Measurements from ENCODE around the gene ACTG2. TPM values are rescaled to one million over a fixed set of nuclear protein-coding genes. Genes with fewer than 3 reads are reported as not detected.
A peak's percentile ranks its signal among the peaks of the same experiment; 100 is the strongest.

Gene ACTG2
- total RNA-seq, 1 experiment from 2014 or later: not detected

GRCh38 chr2:73921581-73921980 lies 28.8 kb downstream of the ACTG2 start:
- Histone ChIP-seq H3K9ac (ENCODE audit: low read length) (no peak overlapping the region), H3K9me3 (ENCODE audit: low read length) (no peaks in the 10 kb centered on the region), H3K27ac (ENCODE audit: low read length) (no peak overlapping the region), H3K4me2 (ENCODE audit: low read depth, low read length, poor library complexity, severe bottlenecking) (no peak overlapping the region), H3K79me2 (ENCODE audit: low read length) (no peaks in the 10 kb centered on the region), H3K4me3 (ENCODE audit: low read length) (no peak overlapping the region), H2AFZ (ENCODE audit: low read length) (no peak overlapping the region), H3K36me3 (ENCODE audit: insufficient read depth, low read length) (no peaks in the 10 kb centered on the region), H3K9me2 (replicated peaks; ENCODE audit: insufficient read depth, low read length) (no peaks in the 10 kb centered on the region), H3K27me3 (ENCODE audit: low read length) (no peaks in the 10 kb centered on the region), H4K20me1 (ENCODE audit: insufficient read depth, low read depth, low read length) (no peaks in the 10 kb centered on the region), H3K4me1 (ENCODE audit: low read length) (peaks cover 25% of the 10 kb centered on the region)
- no peak for DNase-seq

GRCh38 chr2:73922681-73923080 lies 29.9 kb downstream of the ACTG2 start:
- H3K9ac ChIP-seq (ENCODE audit: low read length): no peak overlapping the region
- peaks cover 27% of the 10 kb centered on the region for H3K4me1 ChIP-seq (ENCODE audit: low read length)
- no peak overlapping the region for H3K4me2 ChIP-seq (ENCODE audit: low read depth, low read length, poor library complexity, severe bottlenecking)

GRCh38 chr2:73925033-73925704 lies 32.4 kb downstream of the ACTG2 start:
- Histone ChIP-seq H3K9ac (ENCODE audit: low read length) (no peak overlapping the region), H3K4me1 (ENCODE audit: low read length) (peaks cover 49% of the 10 kb centered on the region), H3K36me3 (ENCODE audit: insufficient read depth, low read length) (peaks cover 7% of the 10 kb centered on the region; the same call in 1 of the 2 replicates), H3K9me2 (replicated peaks; ENCODE audit: insufficient read depth, low read length) (no peaks in the 10 kb centered on the region), H3K9me3 (ENCODE audit: low read length) (no peaks in the 10 kb centered on the region), H3K27me3 (ENCODE audit: low read length) (no peaks in the 10 kb centered on the region), H3K4me2 (ENCODE audit: low read depth, low read length, poor library complexity, severe bottlenecking) (peak overlapping the region; percentile 4), H2AFZ (ENCODE audit: low read length) (peak overlapping the region; percentile 24; the same call in 1 of the 2 replicates), H4K20me1 (ENCODE audit: insufficient read depth, low read depth, low read length) (peaks cover 12% of the 10 kb centered on the region; the same call in 1 of the 2 replicates), H3K79me2 (ENCODE audit: low read length) (peaks cover 35% of the 10 kb centered on the region), H3K4me3 (ENCODE audit: low read length) (no peak overlapping the region), H3K27ac (ENCODE audit: low read length) (no peak overlapping the region)
- peak; percentile 69 for DNase-seq

More at GRCh38 chr2:73922681-73923080, 29.9 kb downstream of the ACTG2 start:
- no peaks in the 10 kb centered on the region for H3K9me3 ChIP-seq (ENCODE audit: low read length)
- peaks cover 10% of the 10 kb centered on the region for H3K79me2 ChIP-seq (ENCODE audit: low read length)
- no peaks in the 10 kb centered on the region for H3K9me2 ChIP-seq (replicated peaks; ENCODE audit: insufficient read depth, low read length)
- H2AFZ ChIP-seq (ENCODE audit: low read length): 0 out of 2 replicates have a peak overlapping the region, but pooled peaks have one; percentile 18
- no peak overlapping the region for H3K27ac ChIP-seq (ENCODE audit: low read length)
- H3K4me3 ChIP-seq (ENCODE audit: low read length): no peak overlapping the region
- DNase-seq: no peak
- no peaks in the 10 kb centered on the region for H3K36me3 ChIP-seq (ENCODE audit: insufficient read depth, low read length)
- no peaks in the 10 kb centered on the region for H3K27me3 ChIP-seq (ENCODE audit: low read length)
- H4K20me1 ChIP-seq (ENCODE audit: insufficient read depth, low read depth, low read length): no peaks in the 10 kb centered on the region; the same call in 1 of the 2 replicates

GRCh38 chr2:73925853-73926492 lies 33.2 kb downstream of the ACTG2 start:
- Histone ChIP-seq H3K4me1 (ENCODE audit: low read length) (peaks cover 43% of the 10 kb centered on the region), H3K9me2 (replicated peaks; ENCODE audit: insufficient read depth, low read length) (no peaks in the 10 kb centered on the region), H3K4me3 (ENCODE audit: low read length) (peak overlapping the region; percentile 87), H3K9ac (ENCODE audit: low read length) (peak overlapping the region; percentile 7), H3K27me3 (ENCODE audit: low read length) (no peaks in the 10 kb centered on the region), H3K9me3 (ENCODE audit: low read length) (no peaks in the 10 kb centered on the region), H4K20me1 (ENCODE audit: insufficient read depth, low read depth, low read length) (peaks cover 14% of the 10 kb centered on the region; the same call in 1 of the 2 replicates), H3K27ac (ENCODE audit: low read length) (peak overlapping the region; percentile 74), H2AFZ (ENCODE audit: low read length) (peak overlapping the region; percentile 48), H3K4me2 (ENCODE audit: low read depth, low read length, poor library complexity, severe bottlenecking) (peak overlapping the region; percentile 99), H3K79me2 (ENCODE audit: low read length) (peaks cover 41% of the 10 kb centered on the region), H3K36me3 (ENCODE audit: insufficient read depth, low read length) (peaks cover 9% of the 10 kb centered on the region; the same call in 1 of the 2 replicates)
- no peak for DNase-seq

- Histone ChIP-seq H3K36me3 (ENCODE audit: insufficient read depth, low read length) (peaks cover 9% of the 10 kb centered on the region; the same call in 1 of the 2 replicates), H3K9me2 (replicated peaks; ENCODE audit: insufficient read depth, low read length) (no peaks in the 10 kb centered on the region), H3K27ac (ENCODE audit: low read length) (peak within 1 kb of the TSS; percentile 76), H3K27me3 (ENCODE audit: low read length) (no peaks in the 10 kb centered on the region), H3K4me2 (ENCODE audit: low read depth, low read length, poor library complexity, severe bottlenecking) (peak within 1 kb of the TSS; percentile 99), H3K4me3 (ENCODE audit: low read length) (peak within 1 kb of the TSS; percentile 87), H4K20me1 (ENCODE audit: insufficient read depth, low read depth, low read length) (peaks cover 21% of the 10 kb centered on the region), H3K79me2 (ENCODE audit: low read length) (peaks cover 48% of the 10 kb centered on the region), H3K4me1 (ENCODE audit: low read length) (peaks cover 43% of the 10 kb centered on the region), H3K9ac (ENCODE audit: low read length) (peak within 1 kb of the TSS; percentile 83), H3K9me3 (ENCODE audit: low read length) (no peaks in the 10 kb centered on the region), H2AFZ (ENCODE audit: low read length) (peak within 1 kb of the TSS; percentile 48)
- DNase-seq: peak; percentile 100
Measured at GRCh38 chr2:73926493-73927327, 33.9 kb downstream of the ACTG2 start, which contains the start of gene DGUOK. TSS of gene DGUOK (plus strand) at chr2:73926880. CDS start at chr2:73926911, 31 bp downstream.

- Histone ChIP-seq H2AFZ (ENCODE audit: low read length) (no peak overlapping the region), H3K79me2 (ENCODE audit: low read length) (peaks cover 54% of the 10 kb centered on the region)
Measured at GRCh38 chr2:73927344-73927743, 34.5 kb downstream of the ACTG2 start.

GRCh38 chr2:73928963-73929347 lies 36.1 kb downstream of the ACTG2 start:
- Histone ChIP-seq H2AFZ (ENCODE audit: low read length) (no peak overlapping the region), H3K79me2 (ENCODE audit: low read length) (peaks cover 71% of the 10 kb centered on the region), H3K9me2 (replicated peaks; ENCODE audit: insufficient read depth, low read length) (no peaks in the 10 kb centered on the region), H3K4me3 (ENCODE audit: low read length) (peak overlapping the region; percentile 87; the same call in 1 of the 2 replicates), H3K4me2 (ENCODE audit: low read depth, low read length, poor library complexity, severe bottlenecking) (peak overlapping the region; percentile 99), H4K20me1 (ENCODE audit: insufficient read depth, low read depth, low read length) (peaks cover 42% of the 10 kb centered on the region), H3K27ac (ENCODE audit: low read length) (no peak overlapping the region), H3K36me3 (ENCODE audit: insufficient read depth, low read length) (peaks cover 26% of the 10 kb centered on the region; the same call in 1 of the 2 replicates), H3K27me3 (ENCODE audit: low read length) (no peaks in the 10 kb centered on the region), H3K4me1 (ENCODE audit: low read length) (peaks cover 36% of the 10 kb centered on the region), H3K9me3 (ENCODE audit: low read length) (no peaks in the 10 kb centered on the region), H3K9ac (ENCODE audit: low read length) (no peak overlapping the region; the same call in 1 of the 2 replicates)
- no peak for DNase-seq

More at GRCh38 chr2:73927344-73927743, 34.5 kb downstream of the ACTG2 start:
- H3K9ac ChIP-seq (ENCODE audit: low read length): peak overlapping the region; percentile 83
- peaks cover 11% of the 10 kb centered on the region; the same call in 1 of the 2 replicates for H3K36me3 ChIP-seq (ENCODE audit: insufficient read depth, low read length)
- no peaks in the 10 kb centered on the region for H3K27me3 ChIP-seq (ENCODE audit: low read length)
- peak overlapping the region; percentile 99 for H3K4me2 ChIP-seq (ENCODE audit: low read depth, low read length, poor library complexity, severe bottlenecking)
- peak overlapping the region; percentile 76 for H3K27ac ChIP-seq (ENCODE audit: low read length)
- peak overlapping the region; percentile 87 for H3K4me3 ChIP-seq (ENCODE audit: low read length)
- H3K4me1 ChIP-seq (ENCODE audit: low read length): peaks cover 43% of the 10 kb centered on the region
- no peak for DNase-seq
- no peaks in the 10 kb centered on the region for H3K9me2 ChIP-seq (replicated peaks; ENCODE audit: insufficient read depth, low read length)
- peaks cover 28% of the 10 kb centered on the region for H4K20me1 ChIP-seq (ENCODE audit: insufficient read depth, low read depth, low read length)
- no peaks in the 10 kb centered on the region for H3K9me3 ChIP-seq (ENCODE audit: low read length)
